NCI-H226 (cell line): ENCODE measurements around the gene GEMIN7.

Source experiments
- DNase-seq: peaks from one replicate; pipeline ENCODE4 v3.0.0-alpha.2; 2015

The GEMIN7 gene

GRCh38 chr19:45079063-45079910, at the start of gene GEMIN7:
Gene GEMIN7, plus strand, starts transcription at chr19:45079260. Its CDS starts 10,855 bp downstream, at chr19:45090115.
- peak; percentile 55 for DNase-seq

GRCh38 chr19:45030825-45031224, 48.2 kb upstream of the GEMIN7 start:
- DNase-seq: no peak

GRCh38 chr19:45032421-45032820, 46.6 kb upstream of the GEMIN7 start:
- DNase-seq: no peak

GRCh38 chr19:45035755-45036154, 43.3 kb upstream of the GEMIN7 start:
- DNase-seq: no peak

GRCh38 chr19:45037393-45038169, 41.5 kb upstream of the GEMIN7 start:
- no peak for DNase-seq

GRCh38 chr19:45038931-45039893, 39.8 kb upstream of the GEMIN7 start, which contains the start of gene CLASRP:
Gene CLASRP, plus strand, starts transcription at chr19:45039045. Its CDS starts 1,168 bp downstream, at chr19:45040213.
- peak; percentile 83 for DNase-seq

- no peak for DNase-seq
These were observed 38.8 kb upstream of the GEMIN7 start for GRCh38 chr19:45040059-45040771.

GRCh38 chr19:45041125-45041524, 37.9 kb upstream of the GEMIN7 start:
- DNase-seq: no peak

GRCh38 chr19:45045671-45046353, 33.2 kb upstream of the GEMIN7 start:
- DNase-seq: no peak

- DNase-seq: no peak
These were observed 32.7 kb upstream of the GEMIN7 start for GRCh38 chr19:45046355-45046754.

GRCh38 chr19:45047188-45047797, 31.8 kb upstream of the GEMIN7 start:
- no peak for DNase-seq

- no peak for DNase-seq
These were observed 29.9 kb upstream of the GEMIN7 start for GRCh38 chr19:45049073-45049736.

- DNase-seq: no peak
These were observed 29.0 kb upstream of the GEMIN7 start for GRCh38 chr19:45050036-45050435.

GRCh38 chr19:45051929-45052579, 27.0 kb upstream of the GEMIN7 start:
- DNase-seq: no peak

GRCh38 chr19:45056831-45057230, 22.2 kb upstream of the GEMIN7 start:
- no peak for DNase-seq

- DNase-seq: no peak
These were observed 21.6 kb upstream of the GEMIN7 start for GRCh38 chr19:45057444-45057843.

GRCh38 chr19:45058622-45059159, 20.4 kb upstream of the GEMIN7 start:
- no peak for DNase-seq

- peak; percentile 24 for DNase-seq
These were observed 19.6 kb upstream of the GEMIN7 start for GRCh38 chr19:45059258-45059965.

GRCh38 chr19:45061965-45062364, 17.1 kb upstream of the GEMIN7 start:
- DNase-seq: no peak
